MCF 10A (cell line): ENCODE results near the gene LRRIQ4. TPM values are rescaled to one million over a fixed set of nuclear protein-coding genes. Genes with fewer than 3 reads are reported as not detected.

Experiments used
- BruUV-seq: library from RNA; stranded (reverse); fragments of 400-500 nt; replicated peaks from 2 replicates; lab custom pipeline; 2021; lab: Mats Ljungman, UMichigan
- CTCF ChIA-PET: fragments of 300-600 bp; sonication (Branson Sonifier 250); formaldehyde crosslinking; extraction: SDS; loops from one replicate; lab custom pipeline; 2021; ENCODE audit warnings: antibody characterized with exemption, inconsistent platforms; lab: Yijun Ruan, JAX
- POLR2A ChIA-PET: fragments of 300-600, 350-650 bp; sonication (Branson Sonifier 250); formaldehyde crosslinking; extraction: SDS; loops from one replicate; lab custom pipeline; 2020; ENCODE audit warnings: antibody characterized with exemption, inconsistent platforms; lab: Yijun Ruan, JAX
- DNase-seq: peaks from one replicate; pipeline ENCODE4 v3.0.0-alpha.2; 2018; ENCODE audit not compliant: unreplicated experiment
- H3K27ac Mint-ChIP-seq: one replicate; pipeline ENCODE4 v1.8.0; 2022; ENCODE audit warnings: mild to moderate bottlenecking, low read depth, mixed read lengths; ENCODE audit not compliant: unreplicated experiment
- H3K27me3 Mint-ChIP-seq: one replicate; pipeline ENCODE4 v1.8.0; 2022; ENCODE audit warnings: mixed read lengths; ENCODE audit not compliant: insufficient read depth, unreplicated experiment
- H3K36me3 Mint-ChIP-seq: one replicate; pipeline ENCODE4 v1.8.0; 2022; ENCODE audit warnings: mild to moderate bottlenecking, moderate library complexity, mixed read lengths; ENCODE audit not compliant: insufficient read depth, unreplicated experiment
- H3K4me1 Mint-ChIP-seq: one replicate; pipeline ENCODE4 v1.8.0; 2022; ENCODE audit warnings: mixed read lengths; ENCODE audit not compliant: insufficient read depth, unreplicated experiment
- H3K4me3 Mint-ChIP-seq: one replicate; pipeline ENCODE4 v1.8.0; 2022; ENCODE audit warnings: mild to moderate bottlenecking, moderate library complexity, mixed read lengths; ENCODE audit not compliant: unreplicated experiment
- H3K9me3 Mint-ChIP-seq: one replicate; pipeline ENCODE4 v1.8.0; 2022; ENCODE audit warnings: mixed read lengths; ENCODE audit not compliant: unreplicated experiment
- CTCF ChIP-seq: fragments of 200-600 bp; IDR thresholded peaks from one replicate; pipeline ENCODE4 v1.8.0; 2022; ENCODE audit warnings: antibody characterized with exemption, mild to moderate bottlenecking; ENCODE audit not compliant: unreplicated experiment
- intact Hi-C: fragments of 100-400 bp; cut with micrococcal nuclease; formaldehyde crosslinking; loops from 2 replicates; pipeline ENCODE4 v1.14.1; 2022
- total RNA-seq: library from RNA; stranded (reverse); gene quantifications from 2 replicates; pipeline ENCODE4 v1.2.3, GENCODE V29; 2022

Gene LRRIQ4
- total RNA-seq, 1 experiment from 2014 or later: not detected

DNA sequence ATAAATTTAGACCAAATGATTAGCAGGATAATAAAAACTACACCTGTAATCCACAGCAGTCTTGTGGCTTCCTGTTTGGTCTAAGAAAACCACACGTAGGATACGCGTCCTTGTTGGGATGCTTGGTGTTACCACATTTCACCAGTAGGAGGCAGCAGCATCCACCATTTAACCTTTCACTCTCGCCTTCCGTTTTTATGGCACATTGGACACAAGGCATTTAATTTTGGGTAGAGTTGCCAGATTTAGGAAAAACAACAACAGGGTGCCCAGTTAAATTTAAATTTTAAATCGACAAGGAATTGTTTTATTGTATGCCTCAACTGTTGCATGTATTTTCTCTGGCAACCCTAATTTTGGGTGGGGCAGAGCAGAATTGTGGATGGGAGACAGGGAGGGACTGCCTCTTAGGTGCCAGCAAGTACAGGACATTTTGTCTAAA lies 50.8 kb downstream of the LRRIQ4 start:
- peak; percentile 93 for TF ChIP-seq CTCF
- intact Hi-C loops: loop anchor here (1.0 to 5.0 kb wide), 5 partner anchors 100 to 549 kb away; partner anchors contain the start of genes GPR160 and SEC62
- POLR2A ChIA-PET: interaction anchor here (0.7 to 1.4 kb wide), 3 partner anchors 102 to 112 kb away, joined by 3 to 4 read pairs (median 3); no protein-coding TSS in a partner anchor
- DNase-seq: peak; percentile 85
- H3K4me3 Mint-ChIP-seq: no peak overlapping the region
- H3K4me1 Mint-ChIP-seq: no peaks in the 10 kb centered on the region
- H3K36me3 Mint-ChIP-seq: no peaks in the 10 kb centered on the region
- H3K9me3 Mint-ChIP-seq: no peaks in the 10 kb centered on the region
- H3K27me3 Mint-ChIP-seq: no peaks in the 10 kb centered on the region
- no TSS peak for BruUV-seq
- no peak overlapping the region for H3K27ac Mint-ChIP-seq
- CTCF ChIA-PET: interaction anchor here (0.8 to 2.4 kb wide), 10 partner anchors 8 to 547 kb away, joined by 3 to 7 read pairs (median 3); no protein-coding TSS in a partner anchor

DNA sequence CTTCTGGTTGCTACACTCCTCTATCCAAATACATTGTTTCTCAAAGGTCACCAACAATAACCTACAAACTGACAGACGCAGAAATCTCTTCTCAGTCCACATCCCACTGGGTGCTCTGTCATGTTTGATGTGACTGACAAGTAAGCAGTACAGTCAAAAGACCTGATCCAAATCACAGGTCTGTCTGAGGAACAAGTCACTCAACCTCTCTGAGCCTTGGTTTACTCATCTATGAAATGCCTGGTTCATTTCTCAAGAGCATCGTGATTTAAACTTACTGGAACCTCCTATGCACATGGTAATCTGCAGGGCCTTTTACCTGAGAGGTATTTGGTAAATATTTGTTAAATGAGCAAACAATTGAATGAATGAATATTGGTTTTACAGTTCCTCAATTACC lies 51.6 kb downstream of the LRRIQ4 start:
- no peak for DNase-seq
- CTCF ChIA-PET: interaction anchor here (0.6 to 2.4 kb wide), 17 partner anchors 8 to 1029 kb away, joined by 3 to 7 read pairs (median 3); partner anchors contain the start of gene SEC62
- Mint-ChIP-seq H3K27me3 (no peaks in the 10 kb centered on the region), H3K36me3 (no peaks in the 10 kb centered on the region), H3K27ac (no peak overlapping the region), H3K4me1 (no peaks in the 10 kb centered on the region), H3K4me3 (no peak overlapping the region), H3K9me3 (no peaks in the 10 kb centered on the region)
- no TSS peak for BruUV-seq
- intact Hi-C loops: loop anchor here (5.0 kb wide), 2 partner anchors 173 to 548 kb away; partner anchors contain the start of gene GPR160
- TF ChIP-seq CTCF: no peak
- POLR2A ChIA-PET: interaction anchor here (1.4 kb wide), 1 partner anchor 103 kb away, joined by 4 read pairs; no protein-coding TSS in a partner anchor

- no TSS peak for BruUV-seq
- Mint-ChIP-seq H3K27ac (no peak overlapping the region), H3K9me3 (no peaks in the 10 kb centered on the region), H3K4me3 (no peak overlapping the region), H3K4me1 (no peaks in the 10 kb centered on the region), H3K36me3 (peaks cover 2% of the 10 kb centered on the region), H3K27me3 (no peaks in the 10 kb centered on the region)
- intact Hi-C loops: no loop called here
- ChIA-PET POLR2A (no interaction called here), CTCF (interaction anchor here (0.6 to 1.9 kb wide), 6 partner anchors 14 to 711 kb away, joined by 3 to 6 read pairs (median 3); partner anchors contain the start of gene SEC62)
- TF ChIP-seq CTCF: no peak
- DNase-seq: no peak
These were observed 52.6 kb downstream of the LRRIQ4 start for GRCh38 chr3:169865176-169865767.

GRCh38 chr3:169867584-169868210 lies 55.0 kb downstream of the LRRIQ4 start:
- CTCF ChIA-PET: interaction anchor here (0.6 to 1.1 kb wide), 5 partner anchors 11 to 543 kb away, joined by 3 to 8 read pairs (median 4); no protein-coding TSS in a partner anchor
- H3K4me3 Mint-ChIP-seq: no peak overlapping the region
- TF ChIP-seq CTCF: no peak
- DNase-seq: no peak
- POLR2A ChIA-PET: no interaction called here
- H3K36me3 Mint-ChIP-seq: peaks cover 5% of the 10 kb centered on the region
- H3K27ac Mint-ChIP-seq: no peak overlapping the region
- no peaks in the 10 kb centered on the region for H3K27me3 Mint-ChIP-seq
- intact Hi-C loops: no loop called here
- BruUV-seq: no TSS peak
- no peaks in the 10 kb centered on the region for H3K9me3 Mint-ChIP-seq
- H3K4me1 Mint-ChIP-seq: peaks cover 7% of the 10 kb centered on the region
